HCT116 (cell line): ENCODE data around the gene FNIP2. TPM values are rescaled to one million over a fixed set of nuclear protein-coding genes. Genes with fewer than 3 reads are reported as not detected.

Source experiments
- ATAC-seq: fragments of 200-7000 bp; cut with Tn5 transposase; 2 replicates; pipeline ENCODE4 v1.9.1; 2020; ENCODE audit warnings: mild to moderate bottlenecking, moderate library complexity
- BruUV-seq: library from RNA; stranded (reverse); fragments of 400-500 nt; replicated peaks from 2 replicates; lab custom pipeline; 2021; lab: Mats Ljungman, UMichigan
- CTCF ChIA-PET: fragments of 300-600 bp; sonication (Branson Sonifier 250); formaldehyde crosslinking; loops from one replicate; lab custom pipeline; 2021; ENCODE audit warnings: antibody characterized with exemption; lab: Charles Lee
- POLR2A ChIA-PET: fragments of 300-600, 350-600 bp; sonication (Branson Sonifier 250); formaldehyde crosslinking; loops from one replicate; lab custom pipeline; 2021; ENCODE audit warnings: antibody characterized with exemption; lab: Charles Lee
- RAD21 ChIA-PET, 2 experiments: fragments of 300-600 bp; sonication (Branson Sonifier 250); formaldehyde crosslinking; loops; one replicate each; lab custom pipeline; 2023; ENCODE audit warnings: low total read pairs in 2 of 2; ENCODE audit not compliant: uncharacterized antibody in 2 of 2, unreplicated experiment in 2 of 2, low non-redundant PET in 1 of 2; lab: Charles Lee
- DNase-seq: peaks from one replicate; pipeline ENCODE4 v3.0.0-alpha.2; 2010; ENCODE audit warnings: low read depth, low spot score
- H2AFZ ChIP-seq: fragments of 200-600 bp; shearing (Covaris generic), sonication (generic); 2 replicates; pipeline ENCODE4 v1.6.1; 2017; ENCODE audit warnings: low read depth, mixed run types, mixed read lengths, antibody characterized with exemption, low read length; ENCODE audit not compliant: poor library complexity, severe bottlenecking
- H3K27ac ChIP-seq: 2 replicates; pipeline ENCODE4 v1.5.1; 2012; ENCODE audit warnings: low read depth, low read length
- H3K27me3 ChIP-seq: fragments of 200-600 bp; sonication (generic); 2 replicates; pipeline ENCODE4 v1.6.1; 2016; ENCODE audit warnings: mixed run types, low read length, mixed read lengths; ENCODE audit not compliant: insufficient read depth
- H3K36me3 ChIP-seq, 2 experiments: fragments of 200-500 bp in 1 of 2; fragments of 200-600 bp in 1 of 2; sonication (Bioruptor generic) in 1 of 2; sonication (generic) in 1 of 2; 2 replicates each; pipeline versions ENCODE4 v1.5.1 to v1.6.1; 2014 to 2016; ENCODE audit warnings: low read length in 2 of 2, inconsistent platforms in 1 of 2, mixed read lengths in 1 of 2, mixed run types in 1 of 2; ENCODE audit not compliant: insufficient read depth in 2 of 2, control insufficient read depth in 1 of 2
- H3K4me1 ChIP-seq, 2 experiments: fragments of 200-600 bp in 1 of 2; sonication (generic) in 1 of 2; 2 replicates each; pipeline versions ENCODE4 v1.5.1 to v1.6.1; 2012 to 2017; ENCODE audit warnings: low read length in 2 of 2, inconsistent platforms in 1 of 2, mild to moderate bottlenecking in 1 of 2, mixed read lengths in 1 of 2, mixed run types in 1 of 2, moderate library complexity in 1 of 2; ENCODE audit not compliant: insufficient read depth in 2 of 2, control insufficient read depth in 1 of 2
- H3K4me2 ChIP-seq: fragments of 200-600 bp; sonication (generic); 2 replicates; pipeline ENCODE4 v1.6.1; 2017; ENCODE audit warnings: mixed run types, low read length, mixed read lengths
- H3K4me3 ChIP-seq, 2 experiments: fragments of 200-600 bp in 1 of 2; sonication (generic) in 1 of 2; replicated peaks in 1 of 2; 2 replicates each; pipeline ENCODE4 v1.5.1; 2011 to 2016; ENCODE audit warnings: low read length in 2 of 2, control low read depth in 1 of 2, low read depth in 1 of 2, mild to moderate bottlenecking in 1 of 2, mixed read lengths in 1 of 2, mixed run types in 1 of 2
- H3K79me2 ChIP-seq: fragments of 200-600 bp; sonication (generic); 2 replicates; pipeline ENCODE4 v1.6.1; 2017; ENCODE audit warnings: mild to moderate bottlenecking, mixed run types, low read length, moderate library complexity, mixed read lengths; ENCODE audit not compliant: insufficient read depth
- H3K9ac ChIP-seq: fragments of 200-600 bp; sonication (generic); 2 replicates; pipeline ENCODE4 v1.6.1; 2016; ENCODE audit warnings: low read length, mixed read lengths
- H3K9me2 ChIP-seq: fragments of 200-600 bp; sonication (generic), shearing (Covaris generic); 2 replicates; pipeline ENCODE4 v1.6.1; 2017; ENCODE audit warnings: mixed run types, mild to moderate bottlenecking, moderate library complexity; ENCODE audit not compliant: insufficient read depth
- H3K9me3 ChIP-seq, 2 experiments: fragments of 200-500 bp in 1 of 2; fragments of 200-600 bp in 1 of 2; sonication (Bioruptor generic) in 1 of 2; sonication (generic) in 1 of 2; 2 replicates each; pipeline ENCODE4 v1.6.1; 2014 to 2017; ENCODE audit warnings: low read length in 2 of 2, mixed read lengths in 2 of 2, inconsistent platforms in 1 of 2, low read depth in 1 of 2, mild to moderate bottlenecking in 1 of 2, mixed run types in 1 of 2, moderate library complexity in 1 of 2; ENCODE audit not compliant: control insufficient read depth in 1 of 2, insufficient read depth in 1 of 2
- H4K20me1 ChIP-seq: fragments of 200-600 bp; sonication (generic), shearing (Covaris generic); 2 replicates; pipeline ENCODE4 v1.6.1; 2017; ENCODE audit warnings: mixed run types, mild to moderate bottlenecking, moderate library complexity; ENCODE audit not compliant: insufficient read depth
- CEBPB ChIP-seq: IDR thresholded peaks from 2 replicates; pipeline ENCODE4 v1.6.1; 2012; ENCODE audit warnings: low read depth
- EGR1 ChIP-seq: IDR thresholded peaks from 2 replicates; pipeline ENCODE4 v1.6.1; 2012; ENCODE audit warnings: low read depth
- ELF1 ChIP-seq: IDR thresholded peaks from 2 replicates; pipeline ENCODE4 v1.6.1; 2012; ENCODE audit warnings: low read depth, borderline replicate concordance
- EZH2phosphoT487 ChIP-seq: fragments of 200-600 bp; IDR thresholded peaks from 2 replicates; pipeline ENCODE4 v1.6.1; 2018; ENCODE audit warnings: antibody characterized with exemption, borderline replicate concordance
- FOSL1 ChIP-seq: IDR thresholded peaks from 2 replicates; pipeline ENCODE4 v1.6.1; 2012; ENCODE audit warnings: low read depth
- POLR2A ChIP-seq: IDR thresholded peaks from 2 replicates; pipeline ENCODE4 v1.7.0; 2011; ENCODE audit warnings: borderline replicate concordance; ENCODE audit not compliant: insufficient read depth, insufficient read length; ENCODE audit errors: extremely low read depth
- POLR2AphosphoS5 ChIP-seq: IDR thresholded peaks from 2 replicates; pipeline ENCODE4 v1.6.1; 2011; ENCODE audit warnings: mild to moderate bottlenecking, low read depth, low read length, moderate library complexity
- RAD21 ChIP-seq: IDR thresholded peaks from 2 replicates; pipeline ENCODE4 v1.6.1; 2012; ENCODE audit warnings: low read depth, mild to moderate bottlenecking
- SP1 ChIP-seq: IDR thresholded peaks from 2 replicates; pipeline ENCODE4 v1.6.1; 2012; ENCODE audit warnings: low read depth
- SRF ChIP-seq: IDR thresholded peaks from 2 replicates; pipeline ENCODE4 v1.6.1; 2012; ENCODE audit warnings: low read depth
- TCF7L2 ChIP-seq: IDR thresholded peaks from 2 replicates; pipeline ENCODE4 v1.7.0; 2011; ENCODE audit warnings: borderline replicate concordance, inconsistent platforms; ENCODE audit not compliant: insufficient read depth, insufficient read length; ENCODE audit errors: extremely low read depth
- YY1 ChIP-seq: IDR thresholded peaks from 2 replicates; pipeline ENCODE4 v1.6.1; 2011; ENCODE audit warnings: low read length, low read depth, moderate library complexity, mild to moderate bottlenecking; ENCODE audit not compliant: insufficient replicate concordance; ENCODE audit errors: extremely low read depth
- ZFX ChIP-seq: fragments of 450-650 bp; IDR thresholded peaks from 2 replicates; pipeline ENCODE4 v1.6.1; 2017
- intact Hi-C: fragments of 100-400 bp; cut with micrococcal nuclease; formaldehyde crosslinking; loops from 2 replicates; pipeline ENCODE4 v1.10.0; 2022
- total RNA-seq: library from RNA; stranded (reverse); gene quantifications from one replicate; pipeline ENCODE4 v1.2.1, GENCODE V29; 2021; ENCODE audit not compliant: unreplicated experiment
- TF ChIP-seq, protein P1 (sequence below): IDR thresholded peaks from 2 replicates; pipeline ENCODE4 v1.6.1; 2012
- TF ChIP-seq, protein P2 (sequence below), 3 experiments: fragments of 200-600 bp in 1 of 3; sonication (generic) in 1 of 3; IDR thresholded peaks in 2 of 3; conservative IDR thresholded peaks in 1 of 3; 2 replicates each; pipeline ENCODE4 v1.5.1; 2012 to 2017; ENCODE audit warnings: low read depth in 2 of 3, low read length in 2 of 3, antibody characterized with exemption in 1 of 3, borderline replicate concordance in 1 of 3, control low read depth in 1 of 3, mild to moderate bottlenecking in 1 of 3, mixed read lengths in 1 of 3, mixed run types in 1 of 3, moderate library complexity in 1 of 3; ENCODE audit not compliant: insufficient read depth in 1 of 3
- TF ChIP-seq, protein P3 (sequence below): IDR thresholded peaks from 2 replicates; pipeline ENCODE4 v1.6.1; 2012
- TF ChIP-seq, protein P4 (sequence below): IDR thresholded peaks from 2 replicates; pipeline ENCODE4 v1.6.1; 2012; ENCODE audit warnings: low read depth

FNIP2 gene
- total RNA-seq, 1 experiment from 2014 or later, result 4.8 TPM

DNA sequence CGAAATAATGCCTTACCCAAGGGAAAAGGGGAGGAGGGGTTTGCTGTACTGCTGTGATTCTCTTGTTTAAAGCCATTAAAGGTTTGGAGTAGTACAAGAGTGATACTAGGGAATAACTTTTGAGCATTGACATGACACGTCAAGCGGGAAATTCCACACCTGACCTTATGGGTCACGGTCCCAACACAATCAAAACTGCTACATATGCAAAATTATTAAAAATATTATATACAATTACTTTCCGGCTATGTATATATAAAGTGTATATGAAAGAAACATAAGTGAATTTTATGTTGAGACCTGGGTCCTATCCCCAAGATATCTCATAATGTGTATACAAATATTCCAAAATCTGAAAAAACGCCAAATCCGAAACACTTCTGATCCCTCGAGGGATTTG is 21.0 kb downstream of the FNIP2 start:
- Histone ChIP-seq H3K9me3 (no peaks in the 10 kb centered on the region), H3K27ac (no peak overlapping the region), H3K9me2 (no peaks in the 10 kb centered on the region), H3K36me3 (no peaks in the 10 kb centered on the region), H3K4me2 (no peak overlapping the region), H2AFZ (no peak overlapping the region), H3K79me2 (no peaks in the 10 kb centered on the region), H3K27me3 (no peaks in the 10 kb centered on the region), H4K20me1 (no peaks in the 10 kb centered on the region), H3K9ac (no peak overlapping the region), H3K4me3 (no peak overlapping the region), H3K4me1 (peaks cover 6 to 9% of the 10 kb centered on the region in 2 experiments; a peak in 1 of 4 replicates)
- DNase-seq, result no peak
- intact Hi-C loops, result no loop called here
- ATAC-seq, result no peak
- no TSS peak for BruUV-seq
- RAD21 ChIA-PET, result no interaction called here
- POLR2A ChIA-PET, result no interaction called here
- CTCF ChIA-PET, result no interaction called here
- TF ChIP-seq, protein P1, sequence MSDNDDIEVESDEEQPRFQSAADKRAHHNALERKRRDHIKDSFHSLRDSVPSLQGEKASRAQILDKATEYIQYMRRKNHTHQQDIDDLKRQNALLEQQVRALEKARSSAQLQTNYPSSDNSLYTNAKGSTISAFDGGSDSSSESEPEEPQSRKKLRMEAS, result no peak
- TF ChIP-seq, protein P2, sequence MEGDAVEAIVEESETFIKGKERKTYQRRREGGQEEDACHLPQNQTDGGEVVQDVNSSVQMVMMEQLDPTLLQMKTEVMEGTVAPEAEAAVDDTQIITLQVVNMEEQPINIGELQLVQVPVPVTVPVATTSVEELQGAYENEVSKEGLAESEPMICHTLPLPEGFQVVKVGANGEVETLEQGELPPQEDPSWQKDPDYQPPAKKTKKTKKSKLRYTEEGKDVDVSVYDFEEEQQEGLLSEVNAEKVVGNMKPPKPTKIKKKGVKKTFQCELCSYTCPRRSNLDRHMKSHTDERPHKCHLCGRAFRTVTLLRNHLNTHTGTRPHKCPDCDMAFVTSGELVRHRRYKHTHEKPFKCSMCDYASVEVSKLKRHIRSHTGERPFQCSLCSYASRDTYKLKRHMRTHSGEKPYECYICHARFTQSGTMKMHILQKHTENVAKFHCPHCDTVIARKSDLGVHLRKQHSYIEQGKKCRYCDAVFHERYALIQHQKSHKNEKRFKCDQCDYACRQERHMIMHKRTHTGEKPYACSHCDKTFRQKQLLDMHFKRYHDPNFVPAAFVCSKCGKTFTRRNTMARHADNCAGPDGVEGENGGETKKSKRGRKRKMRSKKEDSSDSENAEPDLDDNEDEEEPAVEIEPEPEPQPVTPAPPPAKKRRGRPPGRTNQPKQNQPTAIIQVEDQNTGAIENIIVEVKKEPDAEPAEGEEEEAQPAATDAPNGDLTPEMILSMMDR (IDR thresholded peaks at IDR 0.05 in 2 of 3, conservative IDR thresholded peaks at IDR 0.05 in 1 of 3; ENCODE audit: borderline replicate concordance in 1 of 3, insufficient read depth in 1 of 3, low read depth in 2 of 3, low read length in 2 of 3), result no peak
- TF ChIP-seq, protein P3, sequence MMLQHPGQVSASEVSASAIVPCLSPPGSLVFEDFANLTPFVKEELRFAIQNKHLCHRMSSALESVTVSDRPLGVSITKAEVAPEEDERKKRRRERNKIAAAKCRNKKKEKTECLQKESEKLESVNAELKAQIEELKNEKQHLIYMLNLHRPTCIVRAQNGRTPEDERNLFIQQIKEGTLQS, result no peak
- TF ChIP-seq TCF7L2, result no peak
- no peak for TF ChIP-seq ELF1
- TF ChIP-seq, protein P4, sequence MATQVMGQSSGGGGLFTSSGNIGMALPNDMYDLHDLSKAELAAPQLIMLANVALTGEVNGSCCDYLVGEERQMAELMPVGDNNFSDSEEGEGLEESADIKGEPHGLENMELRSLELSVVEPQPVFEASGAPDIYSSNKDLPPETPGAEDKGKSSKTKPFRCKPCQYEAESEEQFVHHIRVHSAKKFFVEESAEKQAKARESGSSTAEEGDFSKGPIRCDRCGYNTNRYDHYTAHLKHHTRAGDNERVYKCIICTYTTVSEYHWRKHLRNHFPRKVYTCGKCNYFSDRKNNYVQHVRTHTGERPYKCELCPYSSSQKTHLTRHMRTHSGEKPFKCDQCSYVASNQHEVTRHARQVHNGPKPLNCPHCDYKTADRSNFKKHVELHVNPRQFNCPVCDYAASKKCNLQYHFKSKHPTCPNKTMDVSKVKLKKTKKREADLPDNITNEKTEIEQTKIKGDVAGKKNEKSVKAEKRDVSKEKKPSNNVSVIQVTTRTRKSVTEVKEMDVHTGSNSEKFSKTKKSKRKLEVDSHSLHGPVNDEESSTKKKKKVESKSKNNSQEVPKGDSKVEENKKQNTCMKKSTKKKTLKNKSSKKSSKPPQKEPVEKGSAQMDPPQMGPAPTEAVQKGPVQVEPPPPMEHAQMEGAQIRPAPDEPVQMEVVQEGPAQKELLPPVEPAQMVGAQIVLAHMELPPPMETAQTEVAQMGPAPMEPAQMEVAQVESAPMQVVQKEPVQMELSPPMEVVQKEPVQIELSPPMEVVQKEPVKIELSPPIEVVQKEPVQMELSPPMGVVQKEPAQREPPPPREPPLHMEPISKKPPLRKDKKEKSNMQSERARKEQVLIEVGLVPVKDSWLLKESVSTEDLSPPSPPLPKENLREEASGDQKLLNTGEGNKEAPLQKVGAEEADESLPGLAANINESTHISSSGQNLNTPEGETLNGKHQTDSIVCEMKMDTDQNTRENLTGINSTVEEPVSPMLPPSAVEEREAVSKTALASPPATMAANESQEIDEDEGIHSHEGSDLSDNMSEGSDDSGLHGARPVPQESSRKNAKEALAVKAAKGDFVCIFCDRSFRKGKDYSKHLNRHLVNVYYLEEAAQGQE, result no peak
- no peak for TF ChIP-seq SRF
- TF ChIP-seq ZFX, result no peak
- TF ChIP-seq RAD21, result no peak
- no peak for TF ChIP-seq POLR2A
- TF ChIP-seq YY1, result no peak
- TF ChIP-seq CEBPB, result no peak
- TF ChIP-seq FOSL1, result no peak
- TF ChIP-seq POLR2AphosphoS5, result no peak
- TF ChIP-seq EGR1, result no peak
- TF ChIP-seq SP1, result no peak
- no peak for TF ChIP-seq EZH2phosphoT487
